HS-27A (cell line): ENCODE results near the gene ACP5.

Experiments used
- DNase-seq: peaks from one replicate; pipeline ENCODE4 v3.0.0-alpha.2; 2012; ENCODE audit warnings: low read depth, missing footprints

Gene ACP5

GRCh38 chr19:11547929-11548700 is 29.3 kb downstream of the ACP5 start:
- DNase-seq = no peak

DNA sequence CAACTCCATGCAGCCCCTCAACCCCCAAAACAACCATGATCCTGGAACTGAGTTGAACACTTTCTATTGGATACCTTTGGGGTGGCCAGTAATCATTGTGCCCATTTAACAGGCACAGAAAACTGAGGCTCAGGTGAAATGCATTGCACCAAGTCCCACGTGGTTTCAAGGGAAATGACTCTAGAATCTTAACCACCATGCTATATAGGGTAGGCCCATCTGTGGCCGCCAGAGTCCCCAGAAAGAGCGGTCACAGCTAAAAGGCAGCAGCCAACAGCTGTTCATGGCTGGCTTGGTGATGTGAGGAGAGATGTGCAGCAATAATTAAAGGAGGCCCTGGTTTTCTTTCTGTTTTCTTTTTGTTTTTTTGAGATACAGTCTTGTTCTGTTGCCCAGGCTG is 36.2 kb downstream of the ACP5 start:
- no peak for DNase-seq

GRCh38 chr19:11540645-11541044 is 36.8 kb downstream of the ACP5 start:
- DNase-seq = no peak

- no peak for DNase-seq
These were observed 37.7 kb downstream of the ACP5 start for GRCh38 chr19:11539495-11540365.

DNA sequence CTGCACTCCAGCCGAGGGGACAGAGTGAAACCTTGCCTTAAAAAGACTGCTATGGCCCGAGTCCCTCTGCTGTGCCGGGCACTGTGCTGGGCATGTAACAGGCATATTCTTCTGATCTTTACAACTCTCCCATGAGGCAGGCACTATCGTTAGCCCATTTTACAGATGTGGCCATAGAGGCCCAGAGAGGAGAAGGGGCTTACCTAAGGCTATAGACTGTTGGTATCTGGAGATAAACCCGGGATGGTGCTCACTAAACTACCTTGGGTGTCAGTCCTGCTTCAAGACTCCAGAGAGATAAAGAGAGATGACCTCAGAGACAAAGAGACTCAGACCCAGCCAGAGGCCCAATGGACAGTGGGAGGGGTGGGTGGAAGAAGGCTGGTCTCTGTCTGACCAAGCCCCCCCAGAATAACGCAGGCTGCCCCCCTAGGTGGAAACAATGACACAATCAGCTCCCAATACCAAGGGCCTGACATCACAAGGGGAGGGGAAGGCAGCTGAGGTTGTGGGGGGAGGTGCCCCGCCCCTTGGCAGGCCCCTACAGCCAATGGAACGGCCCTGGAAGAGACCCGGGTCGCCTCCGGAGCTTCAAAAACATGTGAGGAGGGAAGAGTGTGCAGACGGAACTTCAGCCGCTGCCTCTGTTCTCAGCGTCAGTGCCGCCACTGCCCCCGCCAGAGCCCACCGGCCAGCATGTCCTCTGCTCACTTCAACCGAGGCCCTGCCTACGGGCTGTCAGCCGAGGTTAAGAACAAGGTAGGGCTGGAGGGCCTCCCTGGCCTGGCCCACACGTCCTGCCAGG is 39.0 kb downstream of the ACP5 start, which contains the start of gene CNN1:
TSS of gene CNN1 (plus strand) at position 620 of the 805 bp plus-strand sequence. CDS start at position 697, 77 bp downstream.
- DNase-seq = no peak

DNA sequence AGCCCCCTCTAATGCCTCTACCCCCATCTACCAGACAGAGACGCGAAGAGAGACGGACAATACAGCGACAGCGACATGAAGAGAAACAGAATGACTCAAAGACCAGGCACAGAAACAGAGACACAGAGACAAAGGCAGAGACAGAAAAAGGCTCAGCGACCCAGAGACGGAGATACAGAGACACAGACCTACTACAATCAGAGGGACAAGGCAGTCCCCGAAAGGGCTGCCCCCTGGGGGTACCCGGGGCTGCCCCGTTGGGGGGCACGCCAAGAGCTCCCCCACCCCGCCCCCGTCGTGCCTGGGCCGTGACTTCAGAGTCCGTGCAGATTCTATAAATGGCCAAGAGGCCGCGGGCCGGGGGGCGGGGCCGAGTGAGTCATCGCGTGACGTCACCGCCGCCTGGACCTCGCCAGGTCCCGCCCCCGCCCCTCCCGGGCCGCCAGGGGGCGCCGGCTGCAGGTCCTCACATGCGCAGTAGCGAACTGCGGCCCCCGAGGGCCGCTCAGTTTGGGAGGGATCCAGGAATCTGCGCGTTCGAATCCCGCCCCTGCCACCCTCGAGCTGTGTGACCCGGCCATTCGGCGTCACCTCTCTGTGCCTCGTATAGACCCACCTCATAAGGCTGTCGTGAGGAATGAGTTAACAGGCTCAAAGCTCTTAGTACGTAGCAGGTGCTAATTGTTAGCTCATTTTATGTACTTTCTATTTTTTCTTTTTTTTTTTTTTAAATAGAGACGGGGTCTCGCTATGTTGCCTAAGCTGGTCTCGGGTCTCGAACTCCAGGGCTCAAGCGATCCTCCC is 41.5 kb downstream of the ACP5 start:
- peak; percentile 45 for DNase-seq

DNA sequence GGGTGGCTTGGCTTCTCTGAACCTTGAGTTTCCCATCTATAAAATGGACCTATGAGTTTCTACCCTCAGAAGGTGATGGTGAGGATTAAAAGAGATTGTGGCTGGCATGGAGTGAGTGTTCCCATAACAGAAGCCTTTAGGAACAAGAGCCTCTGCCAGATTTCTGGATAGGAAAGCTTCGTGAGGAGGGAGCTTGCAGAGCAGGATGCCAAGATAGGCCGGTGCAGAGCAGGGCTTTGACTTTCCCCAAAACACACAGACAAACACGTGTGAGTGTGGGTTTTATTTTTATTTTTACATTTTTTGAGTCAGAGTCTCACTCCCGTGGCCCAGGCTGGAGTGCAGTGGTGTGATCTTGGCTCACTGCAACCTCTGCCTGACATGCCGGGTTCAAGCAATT is 42.5 kb downstream of the ACP5 start:
- no peak for DNase-seq

DNA sequence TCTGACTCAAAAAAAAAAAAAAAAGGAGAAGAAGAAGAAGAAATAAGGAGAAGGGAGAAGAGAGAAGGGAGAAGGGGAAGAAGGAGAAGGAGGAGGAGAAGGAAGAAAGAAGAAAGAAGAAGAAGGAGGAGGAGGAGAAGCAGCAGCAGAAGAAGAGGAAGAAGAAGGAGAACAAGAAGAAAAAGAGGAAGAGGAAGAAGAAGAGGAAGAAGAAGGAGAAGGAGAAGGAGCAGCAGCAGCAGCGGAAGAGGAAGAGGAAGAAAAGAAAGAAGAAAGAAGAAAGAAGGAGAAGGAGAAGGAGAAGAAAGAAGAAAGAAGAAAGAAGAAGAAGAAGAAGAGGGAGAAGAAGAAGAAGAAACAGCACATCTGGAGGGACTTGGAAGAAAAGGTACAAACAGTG is 42.9 kb downstream of the ACP5 start:
- no peak for DNase-seq

DNA sequence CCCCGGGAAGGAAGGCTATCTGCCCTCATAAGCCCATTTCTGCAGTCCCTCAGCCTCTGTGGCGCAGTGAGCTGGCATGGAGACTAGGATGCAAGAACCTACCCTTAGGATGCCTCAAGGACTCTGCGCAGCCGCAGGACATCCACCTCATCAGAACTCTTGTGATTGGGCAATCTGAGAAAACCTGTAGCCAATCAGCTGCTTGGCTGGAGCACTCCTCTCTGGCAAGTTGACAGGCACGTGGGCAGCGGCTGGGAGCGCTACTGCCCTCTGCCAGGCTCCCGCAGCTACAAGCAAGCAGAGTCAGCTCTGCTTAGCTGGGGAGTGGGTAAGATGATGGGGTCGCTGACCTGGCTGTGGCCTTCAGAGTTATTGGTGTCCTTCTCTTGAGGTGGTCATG is 47.0 kb downstream of the ACP5 start:
- DNase-seq = no peak

DNA sequence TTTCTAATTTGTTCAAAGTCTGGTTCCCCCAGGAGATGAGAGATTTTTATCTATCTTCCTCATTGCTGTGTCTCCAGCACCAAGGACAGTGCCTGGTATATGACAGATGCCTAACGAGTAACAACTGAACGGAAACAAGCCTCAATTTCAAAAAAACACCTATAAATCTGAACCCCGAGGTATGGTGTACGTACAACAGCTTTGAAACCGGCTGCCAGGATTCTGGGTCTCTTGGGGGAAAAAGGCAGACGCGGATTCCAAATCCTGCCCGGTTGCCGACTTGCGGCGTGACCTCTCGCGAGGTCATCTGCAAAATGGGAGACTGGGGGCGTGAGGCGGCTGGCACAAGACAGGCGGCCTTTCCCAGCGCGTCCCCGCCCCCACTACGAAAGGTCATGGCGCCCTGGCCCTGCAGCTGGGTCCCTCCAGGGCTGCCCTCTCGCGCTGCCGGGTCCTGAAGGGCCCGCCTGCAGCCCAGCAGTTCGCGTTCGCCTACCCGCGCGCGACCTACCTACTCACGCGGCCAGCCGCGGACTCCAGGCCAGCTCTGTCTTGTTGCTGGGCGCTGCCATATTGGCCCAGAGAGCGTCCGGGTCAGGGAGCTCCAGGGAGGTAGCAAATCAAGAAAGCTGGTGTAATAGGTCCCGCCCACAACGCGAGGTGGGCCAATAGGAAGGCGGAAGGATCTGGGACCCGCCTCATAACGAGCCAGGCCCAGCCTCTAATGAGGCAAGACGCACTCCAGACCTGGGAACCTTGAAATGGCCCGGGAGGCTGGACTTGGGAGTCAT is 48.7 kb downstream of the ACP5 start, which contains the start of gene ECSIT:
TSS of gene ECSIT (minus strand) at position 584 of the 791 bp plus-strand sequence. CDS start 9,964 bp downstream, outside the sequence.
- DNase-seq = peak; percentile 98
